ENCODE data around the gene ANO2. TPM values are rescaled to one million over a fixed set of nuclear protein-coding genes. Genes with fewer than 3 reads are reported as not detected.
A peak's percentile ranks its signal among the peaks of the same experiment; 100 is the strongest.
"Not testable (repeated sequence)": the region's sequence is repeated elsewhere in the genome, so short reads cannot be mapped to it uniquely, and the experiment has no call there.

ANO2 gene
- total RNA-seq, 1 donor from 2014 or later = 16.0 TPM

DNA sequence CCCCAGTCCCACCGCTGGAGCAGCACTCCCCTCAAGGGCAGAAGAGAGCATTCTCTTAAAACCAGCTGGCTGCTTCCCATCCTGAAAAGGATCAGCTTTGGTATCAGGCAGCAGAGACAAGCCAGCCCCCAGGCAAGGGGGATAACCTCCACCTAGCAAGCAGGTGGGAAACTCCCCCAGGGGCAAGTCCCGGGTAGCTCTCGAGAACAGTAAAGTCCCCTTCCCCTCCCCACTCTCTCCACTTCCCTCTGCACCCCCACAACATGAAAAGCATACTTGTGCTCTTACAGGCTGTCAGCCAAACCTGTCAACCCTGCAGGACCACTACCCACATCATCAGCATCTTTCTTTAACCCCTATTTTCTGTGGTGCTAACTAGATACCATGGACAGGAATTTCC lies 259.1 kb downstream of the ANO2 start:
- no peak for DNase-seq (ENCODE audit: low read depth in 2 of 2)

DNA sequence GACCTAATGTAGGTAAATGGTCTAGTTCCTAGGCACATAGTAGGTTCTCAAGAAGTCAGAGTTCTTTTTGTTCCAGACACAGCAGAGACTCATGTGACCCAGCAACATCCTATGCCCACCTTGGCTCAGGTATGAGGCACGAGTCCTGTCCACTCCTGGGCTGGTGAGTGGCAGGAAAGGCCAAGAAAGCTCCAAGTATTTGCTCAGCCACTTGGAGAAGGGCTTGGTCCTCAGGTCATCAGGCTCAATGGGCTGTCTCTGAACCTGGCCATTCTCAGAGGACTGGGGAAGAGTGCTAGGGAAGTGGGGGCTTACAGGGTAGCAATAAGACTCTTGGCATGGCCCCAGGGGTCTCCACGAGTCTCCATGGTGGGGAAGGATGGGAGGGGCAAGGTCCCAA lies 260.1 kb downstream of the ANO2 start:
- DNase-seq (ENCODE audit: low read depth in 2 of 2) = no peak

DNA sequence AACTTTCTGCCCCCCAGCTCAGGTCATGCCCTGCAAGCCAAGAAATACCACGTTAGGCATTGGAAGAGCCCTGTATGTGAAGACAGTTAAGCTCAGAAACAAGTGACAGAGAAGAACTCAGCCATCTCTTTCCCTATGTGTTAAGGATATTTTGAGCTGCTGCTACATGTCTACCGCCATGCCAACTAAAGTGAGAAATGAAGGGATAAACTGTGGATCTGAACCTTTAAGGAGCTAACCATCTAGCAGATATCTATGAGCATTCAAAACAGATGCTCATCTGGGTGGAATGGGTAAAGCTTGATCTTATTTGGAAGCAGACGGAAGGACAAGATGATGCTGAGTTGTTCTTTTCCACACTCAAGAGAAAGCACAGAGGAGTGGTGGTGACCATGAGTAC lies 262.5 kb downstream of the ANO2 start:
- no peak for DNase-seq (ENCODE audit: low read depth in 2 of 2)

DNA sequence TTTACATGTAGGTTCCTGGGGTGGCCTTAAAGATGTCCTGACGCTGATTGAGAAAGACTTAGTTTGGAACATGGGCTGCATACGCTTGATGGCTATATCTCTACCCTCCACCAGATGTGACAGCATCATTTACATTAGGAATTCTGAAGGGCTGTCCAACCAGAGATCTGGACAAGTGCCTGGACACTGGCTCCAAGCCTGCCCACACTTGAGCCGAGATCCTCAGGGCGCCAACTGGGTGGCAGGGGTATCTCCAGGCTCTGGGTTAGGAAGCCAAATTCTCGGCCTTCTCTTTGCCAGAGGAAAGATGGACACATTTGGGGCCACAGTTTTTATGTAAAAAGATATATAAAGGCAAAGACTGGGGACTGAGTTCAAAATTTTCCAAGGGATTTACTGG lies 266.9 kb downstream of the ANO2 start:
- DNase-seq (ENCODE audit: low read depth in 2 of 2) = no peak

DNA sequence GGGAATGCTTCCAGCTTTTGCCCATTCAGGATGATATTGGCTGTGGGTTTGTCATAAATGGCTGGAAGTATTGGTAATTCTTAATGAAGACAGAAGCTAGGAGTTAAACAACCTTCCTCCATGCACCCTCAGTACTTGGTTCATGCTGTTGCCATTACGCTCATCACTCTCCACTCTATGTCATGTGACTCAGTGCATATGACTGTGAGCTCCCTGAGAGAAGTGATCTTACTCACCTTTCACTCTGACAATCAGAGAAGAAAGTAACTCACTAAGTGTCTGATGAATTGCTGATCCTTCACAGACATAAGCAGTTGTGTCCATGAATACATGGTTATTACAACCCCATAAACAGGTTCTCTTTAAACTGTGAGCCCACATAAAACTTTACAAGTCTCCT lies 275.4 kb downstream of the ANO2 start:
- not testable (repeated sequence) for DNase-seq (ENCODE audit: low read depth in 2 of 2)

DNA sequence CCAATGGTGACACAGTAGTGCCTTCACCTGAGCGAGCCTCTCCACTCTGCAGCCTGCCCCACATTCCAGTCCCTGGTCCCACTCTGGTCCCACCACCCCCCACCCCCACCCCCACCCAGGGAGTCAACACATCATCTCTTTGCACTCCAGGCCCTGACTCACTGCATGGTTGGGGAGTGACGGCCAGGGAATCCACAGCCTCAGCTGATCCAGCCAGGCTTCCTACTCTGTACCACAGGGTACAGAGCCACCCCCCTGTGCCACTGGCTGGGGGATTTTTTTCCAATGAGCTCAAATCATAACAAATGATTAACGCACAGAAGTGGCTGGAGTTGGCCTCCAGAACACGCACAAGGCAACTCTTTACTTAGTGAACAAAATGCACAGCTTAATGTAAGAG lies 279.4 kb downstream of the ANO2 start:
- DNase-seq (ENCODE audit: low read depth in 2 of 2) = no peak

DNA sequence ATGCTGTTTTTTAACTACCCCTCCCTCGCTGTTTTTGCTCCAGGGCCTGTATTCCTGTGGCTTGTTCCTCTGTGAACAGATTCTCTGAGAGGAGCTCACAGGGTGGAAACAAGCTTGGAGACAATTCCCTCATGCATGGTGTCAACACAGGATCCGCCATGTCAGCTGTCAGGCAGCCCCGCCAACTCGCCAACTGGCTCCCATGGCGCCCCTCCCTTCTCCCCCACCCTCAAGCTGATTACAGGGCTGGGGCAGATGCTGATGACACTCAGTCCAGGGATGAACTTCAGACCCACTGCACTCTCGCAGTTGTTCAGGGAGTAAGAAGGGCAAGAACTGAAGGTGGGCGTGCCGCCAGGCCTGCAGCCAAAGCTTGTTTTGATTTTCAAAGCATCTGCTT lies 283.2 kb downstream of the ANO2 start:
- DNase-seq (ENCODE audit: low read depth in 2 of 2) = no peak

DNA sequence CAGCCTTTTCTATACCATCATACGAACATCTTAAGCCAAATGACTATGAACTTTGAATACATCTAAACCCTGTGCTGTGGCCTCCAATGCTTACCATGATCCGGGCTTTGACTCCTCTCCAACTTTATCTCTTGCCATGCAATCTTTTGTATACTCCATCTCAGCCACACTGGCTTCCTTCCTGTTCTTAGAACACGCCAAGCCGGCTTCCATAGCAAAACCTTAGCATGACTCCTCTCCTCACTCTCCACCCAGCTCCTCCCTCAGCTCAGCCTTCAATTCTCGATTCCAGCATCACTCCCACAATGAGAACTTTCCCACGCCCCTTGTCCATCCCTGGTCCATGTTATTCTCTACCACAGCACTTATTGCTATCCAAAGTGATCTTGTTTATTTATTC lies 284.8 kb downstream of the ANO2 start:
- no peak for DNase-seq (ENCODE audit: low read depth in 2 of 2)

DNA sequence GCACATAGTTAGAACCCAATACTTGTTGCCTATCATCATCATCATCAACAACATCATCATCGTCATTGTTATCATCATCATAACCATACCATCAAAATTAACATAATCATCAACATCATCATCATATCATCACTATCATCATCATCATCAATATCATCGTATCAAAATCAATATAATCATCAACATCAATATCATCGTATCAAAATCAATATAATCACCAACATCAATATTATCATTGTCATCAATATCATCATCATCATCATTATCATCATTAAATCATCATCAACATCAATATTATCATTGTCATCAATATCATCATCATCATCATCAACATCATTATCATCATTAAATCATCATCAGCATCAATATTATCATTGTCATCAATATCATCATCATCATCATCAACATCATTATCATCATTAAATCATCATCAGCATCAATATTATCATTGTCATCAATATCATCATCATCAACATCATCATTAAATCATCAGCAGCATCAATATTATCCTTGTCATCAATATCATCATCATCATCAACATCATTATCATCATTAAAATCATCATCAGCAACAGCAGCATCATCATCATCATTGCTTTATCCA lies 286.6 kb downstream of the ANO2 start:
- not testable (repeated sequence) for DNase-seq (ENCODE audit: low read depth in 2 of 2)

DNA sequence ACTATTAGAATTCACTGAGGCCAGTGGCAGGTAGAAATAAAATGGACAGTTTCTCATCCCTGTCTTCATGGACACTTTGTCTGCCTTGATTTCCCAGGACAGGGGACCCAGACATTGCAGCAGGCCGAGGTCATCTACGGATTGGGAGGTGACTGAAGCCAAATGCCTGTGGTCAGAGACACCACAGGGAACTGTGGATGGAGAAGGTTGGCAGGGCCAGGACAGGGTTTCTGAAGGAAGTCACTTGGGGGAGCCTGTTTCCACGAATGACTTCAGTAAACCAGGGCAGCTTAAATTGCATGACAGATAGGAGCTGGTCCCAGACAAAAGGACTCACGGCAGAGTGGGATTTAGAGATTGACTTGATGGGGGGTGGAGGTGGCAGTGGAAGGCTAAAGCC lies 288.2 kb downstream of the ANO2 start:
- DNase-seq (ENCODE audit: low read depth in 2 of 2) = no peak

DNA sequence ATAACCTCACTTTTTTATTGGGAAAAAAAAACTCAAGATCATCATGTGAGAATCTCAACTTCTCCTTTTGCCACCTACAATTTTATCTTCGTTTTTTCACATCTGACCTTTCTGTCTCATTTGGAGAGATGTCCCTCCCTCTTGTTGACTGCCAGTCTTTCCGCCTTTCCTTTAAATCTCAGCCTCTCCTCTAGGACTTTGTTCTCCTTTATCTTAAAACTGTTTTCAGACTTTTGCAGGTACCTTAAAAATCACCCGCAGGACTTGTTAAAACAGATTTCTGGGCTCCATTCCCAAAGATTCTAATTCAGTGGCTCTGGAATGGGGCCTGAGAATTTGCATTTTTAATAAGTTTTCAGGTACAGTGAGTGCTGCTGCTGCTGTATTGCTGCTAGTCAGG lies 289.9 kb downstream of the ANO2 start:
- DNase-seq (ENCODE audit: low read depth in 2 of 2) = no peak

DNA sequence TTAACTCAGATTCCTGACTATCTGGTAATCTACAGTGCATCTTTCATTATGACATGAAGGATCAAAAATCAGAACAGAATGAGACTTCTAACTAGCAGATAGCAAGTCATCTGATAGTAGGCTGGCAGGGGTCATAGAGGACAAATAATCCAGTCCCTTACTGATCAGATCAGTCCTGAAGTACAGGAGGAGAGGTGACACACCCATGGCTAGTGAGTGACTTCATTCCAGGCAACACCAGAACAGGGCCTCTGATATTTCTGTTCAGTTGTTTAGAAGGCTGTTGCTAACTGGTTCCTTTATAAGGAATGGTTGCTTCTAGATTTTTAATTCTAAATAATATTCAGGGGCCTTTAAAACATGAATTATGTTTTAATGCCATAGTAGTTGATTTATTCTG lies 291.0 kb downstream of the ANO2 start:
- no peak for DNase-seq (ENCODE audit: low read depth in 2 of 2)

DNA sequence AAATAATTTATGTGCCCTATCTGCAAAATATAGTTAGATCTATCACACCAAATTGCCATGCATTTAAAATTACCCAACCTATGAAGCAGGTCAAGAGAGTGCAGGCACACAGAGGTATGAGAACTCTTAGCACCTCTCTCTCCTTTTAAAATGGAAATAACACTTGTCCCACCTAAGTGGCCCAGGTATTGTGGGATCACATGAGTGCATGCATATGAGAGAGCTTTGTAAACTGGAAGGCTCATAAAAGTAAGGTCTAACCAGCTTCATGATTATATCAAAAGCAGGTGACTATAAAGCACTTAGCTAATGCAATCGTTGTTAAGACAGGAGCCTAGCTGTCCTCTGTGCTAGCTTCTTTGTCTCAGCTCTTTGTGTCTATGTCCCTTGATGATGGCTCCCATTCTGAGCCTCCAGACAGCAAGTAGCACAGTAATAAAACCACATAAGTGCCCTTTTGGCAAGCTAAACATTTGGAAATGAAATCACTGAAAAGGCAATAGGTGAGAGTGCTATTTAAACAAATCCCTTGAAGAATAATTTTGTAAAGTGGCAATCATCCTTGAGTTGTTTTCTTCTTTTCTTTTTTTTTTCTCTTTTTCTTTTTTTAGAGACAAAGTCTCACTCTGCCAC lies 294.1 kb downstream of the ANO2 start:
- no peak for DNase-seq (ENCODE audit: low read depth in 2 of 2)

DNA sequence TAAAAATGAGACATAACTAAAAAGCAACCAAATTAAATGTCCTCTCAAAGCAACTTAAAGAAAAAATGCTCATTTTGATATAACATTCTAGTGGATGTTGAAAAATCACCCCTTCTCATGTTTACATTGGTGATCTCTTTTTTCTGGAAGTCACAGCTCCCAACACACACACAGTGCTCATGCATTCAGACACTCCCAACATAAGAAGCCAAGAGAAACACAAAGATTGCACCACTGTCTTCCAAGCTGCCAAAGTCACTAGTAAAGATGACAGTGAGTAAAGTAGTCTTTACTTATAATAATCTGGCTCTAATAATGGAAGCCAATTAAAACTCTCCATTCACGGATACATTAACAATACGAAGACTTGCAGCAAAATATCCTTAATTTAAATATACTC lies 294.8 kb downstream of the ANO2 start:
- DNase-seq (ENCODE audit: low read depth in 2 of 2) = no peak

DNA sequence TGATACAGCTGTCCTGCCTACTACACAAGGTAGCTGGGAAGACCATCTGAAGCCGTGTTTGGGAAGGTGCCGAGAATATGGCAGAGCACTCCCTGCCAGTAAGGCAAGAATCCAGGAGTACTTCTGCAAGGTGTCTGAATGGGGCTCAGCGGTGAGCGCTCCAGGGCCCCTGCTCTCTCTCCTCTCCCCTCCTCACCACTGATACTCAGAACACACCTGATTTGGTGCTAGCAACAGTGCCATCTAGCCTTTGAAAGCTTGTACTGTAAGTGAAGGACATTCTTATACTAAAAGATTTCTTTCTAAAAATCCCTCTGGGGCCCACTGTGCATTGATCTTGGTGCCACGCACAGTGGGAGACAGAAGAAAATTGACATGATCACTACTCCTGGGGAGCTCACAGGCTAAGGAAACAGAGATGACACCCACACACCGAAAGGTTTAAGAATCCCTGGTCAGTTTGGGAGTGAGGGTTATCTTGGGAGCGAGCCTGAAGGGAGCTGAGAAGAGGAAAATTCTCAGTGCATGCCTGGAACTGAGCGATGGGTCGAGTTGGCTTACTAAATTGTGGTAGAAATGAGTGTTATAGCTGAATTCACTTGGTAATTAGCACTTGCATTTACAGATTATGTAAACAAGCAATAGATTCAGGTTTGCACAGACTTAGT lies 296.2 kb downstream of the ANO2 start:
- DNase-seq (ENCODE audit: low read depth in 2 of 2) = peak in 1 of 2 donors; percentile 35

DNA sequence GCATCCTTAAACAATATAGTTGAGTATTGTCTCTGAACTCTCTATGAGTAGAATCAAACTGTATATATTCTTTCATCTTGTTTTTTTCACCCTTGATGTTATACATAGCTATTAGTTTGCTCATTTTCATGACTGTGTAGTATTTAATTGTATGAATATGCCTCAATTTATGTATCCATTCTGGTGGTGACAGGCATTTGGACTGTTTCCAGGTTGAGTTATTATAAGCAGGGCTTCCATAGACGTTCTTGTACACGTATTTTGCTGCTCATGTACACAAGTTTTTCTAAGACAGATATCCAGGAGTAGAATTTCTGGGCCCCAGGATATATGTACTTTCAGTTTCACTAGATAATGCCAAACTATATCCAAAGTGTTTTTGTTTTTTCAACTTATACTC lies 301.8 kb downstream of the ANO2 start:
- DNase-seq (ENCODE audit: low read depth in 2 of 2) = no peak

DNA sequence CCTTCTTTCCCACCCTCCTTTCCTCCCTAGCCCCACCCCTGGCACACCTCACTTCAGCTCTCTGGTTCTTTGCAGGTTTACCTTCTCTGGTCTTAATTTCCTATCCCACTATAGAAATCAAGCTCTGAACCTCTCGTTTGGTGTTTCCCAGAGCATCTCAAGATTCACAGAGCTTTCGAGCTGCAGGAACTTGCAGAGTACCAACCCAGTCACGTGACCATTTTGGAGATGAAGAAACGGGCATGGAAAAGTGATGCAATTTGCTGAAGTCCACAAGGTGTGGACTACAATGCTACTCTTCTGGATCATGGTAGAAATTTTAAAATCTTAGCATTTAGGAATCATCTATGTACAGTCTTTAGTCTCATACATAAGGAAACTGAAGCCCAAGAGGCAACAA lies 307.4 kb downstream of the ANO2 start:
- no peak for DNase-seq (ENCODE audit: low read depth in 2 of 2)

DNA sequence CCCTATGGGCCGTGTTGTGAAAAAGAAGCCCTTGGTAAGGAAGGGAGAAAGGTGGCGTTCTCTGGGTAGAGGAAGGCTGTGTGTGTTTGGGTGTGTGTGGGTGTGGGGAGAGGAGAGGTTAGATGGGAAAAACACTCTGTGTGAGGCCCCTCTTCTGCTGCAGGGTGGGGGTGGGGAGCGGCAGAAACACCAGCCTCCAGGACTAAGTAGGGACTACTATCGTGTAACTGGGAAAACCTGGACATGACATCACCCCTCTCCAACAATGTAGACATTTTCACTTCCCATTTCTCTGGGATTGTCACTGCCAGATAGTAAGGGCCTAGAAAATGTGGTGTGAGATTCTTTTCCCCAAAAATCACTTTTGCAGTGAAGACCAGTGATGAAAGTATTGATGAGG lies 308.2 kb downstream of the ANO2 start:
- no peak for DNase-seq (ENCODE audit: low read depth in 2 of 2)

DNA sequence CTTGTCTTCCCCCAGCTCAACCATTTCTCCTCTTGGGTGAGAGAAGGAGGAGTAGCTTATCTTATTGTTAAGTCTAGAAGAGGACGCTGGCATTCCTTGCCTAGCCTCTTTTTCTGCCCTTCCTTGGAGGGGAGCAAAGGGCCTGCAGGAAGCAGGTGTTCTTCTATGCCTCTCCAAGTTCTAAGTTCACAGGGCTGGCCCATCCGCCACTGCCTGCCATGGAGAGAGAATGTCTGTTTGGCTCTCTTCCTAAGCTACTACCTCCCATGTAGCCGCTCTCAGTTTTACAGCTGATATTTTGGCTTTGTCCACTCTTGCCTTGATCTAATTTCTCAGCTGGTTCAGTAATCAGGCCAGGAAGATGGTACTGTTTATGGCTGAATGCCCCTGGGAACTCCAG lies 312.0 kb downstream of the ANO2 start:
- DNase-seq (ENCODE audit: low read depth in 2 of 2) = no peak

DNA sequence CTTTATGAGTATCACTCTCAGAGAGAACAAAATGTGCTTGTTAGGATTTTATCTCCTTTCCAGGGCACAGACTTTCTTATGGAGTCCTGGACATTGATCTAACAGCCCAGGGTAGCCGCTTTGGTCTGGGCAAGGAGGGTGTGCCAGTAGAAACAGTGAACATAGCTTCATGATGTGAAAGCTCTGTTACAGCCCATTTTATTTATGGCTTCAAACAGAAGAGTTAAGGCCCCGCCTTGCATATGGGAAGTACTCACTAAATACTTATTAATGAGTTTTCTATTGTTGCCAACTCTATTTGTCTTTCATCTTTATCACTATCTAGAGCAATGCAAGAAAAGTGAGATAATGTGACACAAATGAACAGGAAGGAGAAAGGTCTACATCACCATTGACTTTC lies 312.6 kb downstream of the ANO2 start:
- DNase-seq (ENCODE audit: low read depth in 2 of 2) = no peak

DNA sequence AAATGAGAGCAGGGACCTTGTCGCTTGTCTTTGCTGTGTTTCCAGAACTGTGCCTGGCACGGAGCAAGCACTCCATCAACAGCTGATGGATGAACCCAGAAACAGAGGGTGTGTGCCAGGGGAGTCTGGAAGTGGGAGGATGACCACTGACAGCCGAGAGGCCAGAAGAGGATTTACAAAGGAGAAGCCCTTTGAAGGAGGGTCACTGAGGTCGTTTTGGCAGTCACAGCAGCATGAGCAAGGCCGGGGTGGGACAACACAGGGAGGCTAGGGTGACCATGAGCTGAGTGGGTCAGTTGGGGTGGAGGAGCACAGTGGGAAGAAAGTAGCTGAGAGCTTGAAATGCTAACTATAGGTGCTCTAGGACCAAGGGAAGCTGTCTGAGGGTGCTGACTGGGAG lies 313.6 kb downstream of the ANO2 start:
- DNase-seq (ENCODE audit: low read depth in 2 of 2) = no peak

DNA sequence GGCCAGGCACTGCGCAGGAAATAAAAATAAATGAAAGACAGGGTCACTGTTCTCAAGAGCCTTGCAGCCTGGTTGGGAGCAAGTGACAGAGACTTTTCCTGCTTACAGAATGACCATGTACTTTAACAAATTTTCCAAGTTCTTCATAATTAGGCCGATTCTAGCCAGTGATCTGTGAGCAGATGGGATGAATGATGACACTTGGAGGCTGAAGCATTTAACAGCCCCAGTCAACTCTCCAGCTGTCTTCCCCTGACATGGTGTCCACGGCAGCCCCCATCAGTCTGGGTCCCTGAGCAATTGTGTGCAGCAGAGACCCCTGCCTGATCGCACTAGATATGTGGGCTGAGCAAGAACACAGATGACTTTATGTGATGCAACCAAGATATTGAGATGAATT lies 314.3 kb downstream of the ANO2 start:
- no peak for DNase-seq (ENCODE audit: low read depth in 2 of 2)

DNA sequence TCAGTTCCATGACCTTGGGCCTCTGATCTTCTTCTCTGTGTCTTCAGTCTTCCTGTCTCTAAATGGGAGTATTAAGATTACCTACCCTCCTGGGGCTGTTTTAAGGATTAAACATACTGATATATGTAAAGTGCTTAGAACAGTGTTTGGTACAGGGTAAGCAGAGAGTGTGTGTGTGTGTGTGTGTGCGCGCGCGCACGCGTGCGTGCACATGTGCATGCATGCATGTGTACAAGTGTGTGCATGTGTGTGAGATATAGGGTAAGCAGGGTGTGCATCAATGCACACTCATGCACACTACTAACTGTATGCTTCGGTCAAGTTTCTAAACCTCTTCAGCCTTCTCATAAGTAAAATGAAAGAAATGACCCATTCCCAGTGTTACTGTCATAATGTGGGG lies 316.6 kb downstream of the ANO2 start:
- no peak for DNase-seq (ENCODE audit: low read depth in 2 of 2)
